HCT116 (cell line): ENCODE measurements around the gene LZTR1. TPM values are rescaled to one million over a fixed set of nuclear protein-coding genes. Genes with fewer than 3 reads are reported as not detected.

Experiments
- ATAC-seq: fragments of 200-7000 bp; cut with Tn5 transposase; 2 replicates; pipeline ENCODE4 v1.9.1; 2020; ENCODE audit warnings: mild to moderate bottlenecking, moderate library complexity
- BruUV-seq: library from RNA; stranded (reverse); fragments of 400-500 nt; replicated peaks from 2 replicates; lab custom pipeline; 2021; lab: Mats Ljungman, UMichigan
- CTCF ChIA-PET: fragments of 300-600 bp; sonication (Branson Sonifier 250); formaldehyde crosslinking; loops from one replicate; lab custom pipeline; 2021; ENCODE audit warnings: antibody characterized with exemption; lab: Charles Lee
- POLR2A ChIA-PET: fragments of 300-600, 350-600 bp; sonication (Branson Sonifier 250); formaldehyde crosslinking; loops from one replicate; lab custom pipeline; 2021; ENCODE audit warnings: antibody characterized with exemption; lab: Charles Lee
- RAD21 ChIA-PET, 2 experiments: fragments of 300-600 bp; sonication (Branson Sonifier 250); formaldehyde crosslinking; loops; one replicate each; lab custom pipeline; 2023; ENCODE audit warnings: low total read pairs in 2 of 2; ENCODE audit not compliant: uncharacterized antibody in 2 of 2, unreplicated experiment in 2 of 2, low non-redundant PET in 1 of 2; lab: Charles Lee
- DNase-seq: peaks from one replicate; pipeline ENCODE4 v3.0.0-alpha.2; 2010; ENCODE audit warnings: low read depth, low spot score
- H2AFZ ChIP-seq: fragments of 200-600 bp; shearing (Covaris generic), sonication (generic); 2 replicates; pipeline ENCODE4 v1.6.1; 2017; ENCODE audit warnings: low read depth, mixed run types, mixed read lengths, antibody characterized with exemption, low read length; ENCODE audit not compliant: poor library complexity, severe bottlenecking
- H3K27ac ChIP-seq: 2 replicates; pipeline ENCODE4 v1.5.1; 2012; ENCODE audit warnings: low read depth, low read length
- H3K27me3 ChIP-seq: fragments of 200-600 bp; sonication (generic); 2 replicates; pipeline ENCODE4 v1.6.1; 2016; ENCODE audit warnings: mixed run types, low read length, mixed read lengths; ENCODE audit not compliant: insufficient read depth
- H3K36me3 ChIP-seq, 2 experiments: fragments of 200-500 bp in 1 of 2; fragments of 200-600 bp in 1 of 2; sonication (Bioruptor generic) in 1 of 2; sonication (generic) in 1 of 2; 2 replicates each; pipeline versions ENCODE4 v1.5.1 to v1.6.1; 2014 to 2016; ENCODE audit warnings: low read length in 2 of 2, inconsistent platforms in 1 of 2, mixed read lengths in 1 of 2, mixed run types in 1 of 2; ENCODE audit not compliant: insufficient read depth in 2 of 2, control insufficient read depth in 1 of 2
- H3K4me1 ChIP-seq, 2 experiments: fragments of 200-600 bp in 1 of 2; sonication (generic) in 1 of 2; 2 replicates each; pipeline versions ENCODE4 v1.5.1 to v1.6.1; 2012 to 2017; ENCODE audit warnings: low read length in 2 of 2, inconsistent platforms in 1 of 2, mild to moderate bottlenecking in 1 of 2, mixed read lengths in 1 of 2, mixed run types in 1 of 2, moderate library complexity in 1 of 2; ENCODE audit not compliant: insufficient read depth in 2 of 2, control insufficient read depth in 1 of 2
- H3K4me2 ChIP-seq: fragments of 200-600 bp; sonication (generic); 2 replicates; pipeline ENCODE4 v1.6.1; 2017; ENCODE audit warnings: mixed run types, low read length, mixed read lengths
- H3K4me3 ChIP-seq, 2 experiments: fragments of 200-600 bp in 1 of 2; sonication (generic) in 1 of 2; replicated peaks in 1 of 2; 2 replicates each; pipeline ENCODE4 v1.5.1; 2011 to 2016; ENCODE audit warnings: low read length in 2 of 2, control low read depth in 1 of 2, low read depth in 1 of 2, mild to moderate bottlenecking in 1 of 2, mixed read lengths in 1 of 2, mixed run types in 1 of 2
- H3K79me2 ChIP-seq: fragments of 200-600 bp; sonication (generic); 2 replicates; pipeline ENCODE4 v1.6.1; 2017; ENCODE audit warnings: mild to moderate bottlenecking, mixed run types, low read length, moderate library complexity, mixed read lengths; ENCODE audit not compliant: insufficient read depth
- H3K9ac ChIP-seq: fragments of 200-600 bp; sonication (generic); 2 replicates; pipeline ENCODE4 v1.6.1; 2016; ENCODE audit warnings: low read length, mixed read lengths
- H3K9me2 ChIP-seq: fragments of 200-600 bp; sonication (generic), shearing (Covaris generic); 2 replicates; pipeline ENCODE4 v1.6.1; 2017; ENCODE audit warnings: mixed run types, mild to moderate bottlenecking, moderate library complexity; ENCODE audit not compliant: insufficient read depth
- H3K9me3 ChIP-seq, 2 experiments: fragments of 200-500 bp in 1 of 2; fragments of 200-600 bp in 1 of 2; sonication (Bioruptor generic) in 1 of 2; sonication (generic) in 1 of 2; 2 replicates each; pipeline ENCODE4 v1.6.1; 2014 to 2017; ENCODE audit warnings: low read length in 2 of 2, mixed read lengths in 2 of 2, inconsistent platforms in 1 of 2, low read depth in 1 of 2, mild to moderate bottlenecking in 1 of 2, mixed run types in 1 of 2, moderate library complexity in 1 of 2; ENCODE audit not compliant: control insufficient read depth in 1 of 2, insufficient read depth in 1 of 2
- H4K20me1 ChIP-seq: fragments of 200-600 bp; sonication (generic), shearing (Covaris generic); 2 replicates; pipeline ENCODE4 v1.6.1; 2017; ENCODE audit warnings: mixed run types, mild to moderate bottlenecking, moderate library complexity; ENCODE audit not compliant: insufficient read depth
- CEBPB ChIP-seq: IDR thresholded peaks from 2 replicates; pipeline ENCODE4 v1.6.1; 2012; ENCODE audit warnings: low read depth
- EZH2phosphoT487 ChIP-seq: fragments of 200-600 bp; IDR thresholded peaks from 2 replicates; pipeline ENCODE4 v1.6.1; 2018; ENCODE audit warnings: antibody characterized with exemption, borderline replicate concordance
- RAD21 ChIP-seq: IDR thresholded peaks from 2 replicates; pipeline ENCODE4 v1.6.1; 2012; ENCODE audit warnings: low read depth, mild to moderate bottlenecking
- REST ChIP-seq: IDR thresholded peaks from 2 replicates; pipeline ENCODE4 v1.6.1; 2012; ENCODE audit warnings: low read depth
- SP1 ChIP-seq: IDR thresholded peaks from 2 replicates; pipeline ENCODE4 v1.6.1; 2012; ENCODE audit warnings: low read depth
- SRF ChIP-seq: IDR thresholded peaks from 2 replicates; pipeline ENCODE4 v1.6.1; 2012; ENCODE audit warnings: low read depth
- YY1 ChIP-seq: IDR thresholded peaks from 2 replicates; pipeline ENCODE4 v1.6.1; 2011; ENCODE audit warnings: low read length, low read depth, moderate library complexity, mild to moderate bottlenecking; ENCODE audit not compliant: insufficient replicate concordance; ENCODE audit errors: extremely low read depth
- ZNF274 ChIP-seq: fragments of 200-500 bp; sonication (Bioruptor generic); IDR thresholded peaks from 2 replicates; pipeline ENCODE4 v1.6.1; 2014; ENCODE audit warnings: mild to moderate bottlenecking, low read depth, low read length, inconsistent platforms
- intact Hi-C: fragments of 100-400 bp; cut with micrococcal nuclease; formaldehyde crosslinking; loops from 2 replicates; pipeline ENCODE4 v1.10.0; 2022
- total RNA-seq: library from RNA; stranded (reverse); gene quantifications from one replicate; pipeline ENCODE4 v1.2.1, GENCODE V29; 2021; ENCODE audit not compliant: unreplicated experiment
- TF ChIP-seq, protein P1 (sequence below), 3 experiments: fragments of 200-600 bp in 1 of 3; sonication (generic) in 1 of 3; IDR thresholded peaks in 2 of 3; conservative IDR thresholded peaks in 1 of 3; 2 replicates each; pipeline ENCODE4 v1.5.1; 2012 to 2017; ENCODE audit warnings: low read depth in 2 of 3, low read length in 2 of 3, antibody characterized with exemption in 1 of 3, borderline replicate concordance in 1 of 3, control low read depth in 1 of 3, mild to moderate bottlenecking in 1 of 3, mixed read lengths in 1 of 3, mixed run types in 1 of 3, moderate library complexity in 1 of 3; ENCODE audit not compliant: insufficient read depth in 1 of 3

The LZTR1 gene
- total RNA-seq, 1 experiment from 2014 or later: 56.5 TPM

GRCh38 chr22:20944042-20944441 lies 38.1 kb upstream of the LZTR1 start:
- POLR2A ChIA-PET: no interaction called here
- peak overlapping the region; percentile 64 for H3K4me2 ChIP-seq
- H3K27me3 ChIP-seq: no peaks in the 10 kb centered on the region
- intact Hi-C loops: no loop called here
- BruUV-seq: no TSS peak
- H3K36me3 ChIP-seq: peaks cover 0 to 4% of the 10 kb centered on the region in 2 experiments; a peak in 1 of 4 replicates
- H3K79me2 ChIP-seq: peaks cover 99% of the 10 kb centered on the region
- H3K9me3 ChIP-seq: no peaks in the 10 kb centered on the region
- TF ChIP-seq YY1: no peak
- no peak for TF ChIP-seq ZNF274
- no peak for TF ChIP-seq SP1
- TF ChIP-seq RAD21: no peak
- TF ChIP-seq EZH2phosphoT487: no peak
- TF ChIP-seq SRF: no peak
- TF ChIP-seq, all 23 proteins: peak for 0
- DNase-seq (no peak), ATAC-seq (no peak)
- H3K9me2 ChIP-seq: no peaks in the 10 kb centered on the region
- no peak overlapping the region for H3K4me3 ChIP-seq
- peaks cover 14 to 61% of the 10 kb centered on the region in 2 experiments for H3K4me1 ChIP-seq
- CTCF ChIA-PET: interaction anchor here (0.7 to 1.0 kb wide), 3 partner anchors 13 to 149 kb away, joined by 3 read pairs; no protein-coding TSS in a partner anchor
- peaks cover 52% of the 10 kb centered on the region; the same call in 1 of the 2 replicates for H4K20me1 ChIP-seq
- H2AFZ ChIP-seq: no peak overlapping the region
- no peak overlapping the region for H3K9ac ChIP-seq
- no peak overlapping the region for H3K27ac ChIP-seq
- RAD21 ChIA-PET: no interaction called here

DNA sequence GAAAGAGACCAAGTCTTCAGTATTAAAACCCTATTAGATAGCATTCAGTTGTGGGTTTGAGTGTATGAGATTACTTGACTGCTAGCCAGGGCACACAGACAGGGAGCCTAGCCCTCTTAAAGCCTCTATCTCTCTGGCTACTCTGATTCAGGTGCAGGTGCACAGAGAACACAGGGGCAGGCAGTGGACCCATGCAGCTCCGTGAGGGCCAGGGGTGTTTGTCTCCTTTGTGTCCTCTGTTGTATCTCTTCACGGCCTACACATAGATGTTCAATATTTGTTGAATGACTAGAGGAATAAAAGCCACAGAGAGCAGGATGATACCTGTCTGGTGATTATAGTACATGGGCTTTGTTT lies 36.5 kb upstream of the LZTR1 start:
- Histone ChIP-seq H3K4me3 (no peak overlapping the region), H3K27ac (peak overlapping the region; percentile 36; the same call in 1 of the 2 replicates), H4K20me1 (peaks cover 47% of the 10 kb centered on the region; the same call in 1 of the 2 replicates), H3K4me2 (peak overlapping the region; percentile 64), H3K27me3 (no peaks in the 10 kb centered on the region), H2AFZ (no peak overlapping the region), H3K4me1 (peaks cover 14 to 66% of the 10 kb centered on the region in 2 experiments), H3K79me2 (peaks cover 99% of the 10 kb centered on the region), H3K36me3 (peaks cover 7 to 17% of the 10 kb centered on the region in 2 experiments; a peak in 2 of 4 replicates), H3K9ac (no peak overlapping the region), H3K9me3 (no peaks in the 10 kb centered on the region), H3K9me2 (no peaks in the 10 kb centered on the region)
- DNase-seq (no peak), ATAC-seq (no peak; the same call in 1 of the 2 replicates)
- intact Hi-C loops: no loop called here
- ChIA-PET RAD21 (no interaction called here), CTCF (no interaction called here), POLR2A (no interaction called here)
- TF ChIP-seq REST: no peak
- no peak for TF ChIP-seq RAD21
- TF ChIP-seq CEBPB: no peak
- TF ChIP-seq, protein P1, sequence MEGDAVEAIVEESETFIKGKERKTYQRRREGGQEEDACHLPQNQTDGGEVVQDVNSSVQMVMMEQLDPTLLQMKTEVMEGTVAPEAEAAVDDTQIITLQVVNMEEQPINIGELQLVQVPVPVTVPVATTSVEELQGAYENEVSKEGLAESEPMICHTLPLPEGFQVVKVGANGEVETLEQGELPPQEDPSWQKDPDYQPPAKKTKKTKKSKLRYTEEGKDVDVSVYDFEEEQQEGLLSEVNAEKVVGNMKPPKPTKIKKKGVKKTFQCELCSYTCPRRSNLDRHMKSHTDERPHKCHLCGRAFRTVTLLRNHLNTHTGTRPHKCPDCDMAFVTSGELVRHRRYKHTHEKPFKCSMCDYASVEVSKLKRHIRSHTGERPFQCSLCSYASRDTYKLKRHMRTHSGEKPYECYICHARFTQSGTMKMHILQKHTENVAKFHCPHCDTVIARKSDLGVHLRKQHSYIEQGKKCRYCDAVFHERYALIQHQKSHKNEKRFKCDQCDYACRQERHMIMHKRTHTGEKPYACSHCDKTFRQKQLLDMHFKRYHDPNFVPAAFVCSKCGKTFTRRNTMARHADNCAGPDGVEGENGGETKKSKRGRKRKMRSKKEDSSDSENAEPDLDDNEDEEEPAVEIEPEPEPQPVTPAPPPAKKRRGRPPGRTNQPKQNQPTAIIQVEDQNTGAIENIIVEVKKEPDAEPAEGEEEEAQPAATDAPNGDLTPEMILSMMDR (IDR thresholded peaks at IDR 0.05 in 2 of 3, conservative IDR thresholded peaks at IDR 0.05 in 1 of 3; ENCODE audit: borderline replicate concordance in 1 of 3, insufficient read depth in 1 of 3, low read depth in 2 of 3, low read length in 2 of 3): no peak
- no peak for TF ChIP-seq SP1
- BruUV-seq: no TSS peak
